22Rv1 (cell line): ENCODE results near the gene ATP13A4.

ENCODE experiments used
- ZFX ChIP-seq: fragments of 450-650 bp; IDR thresholded peaks from 2 replicates; pipeline ENCODE4 v1.6.1; 2017; ENCODE audit warnings: antibody characterized with exemption, borderline replicate concordance
- TF ChIP-seq, protein P1 (sequence below): fragments of 450-650 bp; IDR thresholded peaks from 2 replicates; pipeline ENCODE4 v1.5.1; 2017; ENCODE audit warnings: mild to moderate bottlenecking

DNA sequence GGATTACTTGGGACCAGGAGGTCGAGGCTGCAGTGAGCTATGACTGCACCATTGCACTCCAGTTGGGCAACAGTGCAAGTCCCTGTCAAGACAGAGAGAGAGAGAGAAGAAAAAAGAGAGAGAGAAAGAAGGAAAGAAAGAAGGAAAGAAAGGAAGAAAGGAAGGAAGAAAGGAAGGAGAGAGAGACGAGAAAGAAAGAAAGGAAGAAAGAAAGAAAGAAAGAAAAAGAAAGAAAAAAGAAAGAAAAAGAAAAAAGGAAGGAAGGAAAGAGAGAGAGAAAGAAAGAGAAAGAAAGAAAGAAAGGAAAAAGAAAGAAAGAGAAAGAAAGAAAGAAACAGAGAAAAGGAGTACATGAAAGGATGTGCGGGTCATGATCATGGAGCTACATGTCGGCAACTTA lies 80.2 kb downstream of the ATP13A4 start:
- TF ChIP-seq, protein P1, sequence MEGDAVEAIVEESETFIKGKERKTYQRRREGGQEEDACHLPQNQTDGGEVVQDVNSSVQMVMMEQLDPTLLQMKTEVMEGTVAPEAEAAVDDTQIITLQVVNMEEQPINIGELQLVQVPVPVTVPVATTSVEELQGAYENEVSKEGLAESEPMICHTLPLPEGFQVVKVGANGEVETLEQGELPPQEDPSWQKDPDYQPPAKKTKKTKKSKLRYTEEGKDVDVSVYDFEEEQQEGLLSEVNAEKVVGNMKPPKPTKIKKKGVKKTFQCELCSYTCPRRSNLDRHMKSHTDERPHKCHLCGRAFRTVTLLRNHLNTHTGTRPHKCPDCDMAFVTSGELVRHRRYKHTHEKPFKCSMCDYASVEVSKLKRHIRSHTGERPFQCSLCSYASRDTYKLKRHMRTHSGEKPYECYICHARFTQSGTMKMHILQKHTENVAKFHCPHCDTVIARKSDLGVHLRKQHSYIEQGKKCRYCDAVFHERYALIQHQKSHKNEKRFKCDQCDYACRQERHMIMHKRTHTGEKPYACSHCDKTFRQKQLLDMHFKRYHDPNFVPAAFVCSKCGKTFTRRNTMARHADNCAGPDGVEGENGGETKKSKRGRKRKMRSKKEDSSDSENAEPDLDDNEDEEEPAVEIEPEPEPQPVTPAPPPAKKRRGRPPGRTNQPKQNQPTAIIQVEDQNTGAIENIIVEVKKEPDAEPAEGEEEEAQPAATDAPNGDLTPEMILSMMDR: no peak
- TF ChIP-seq ZFX: no peak
